Measurements from ENCODE around the gene NTS. TPM values are rescaled to one million over a fixed set of nuclear protein-coding genes. Genes with fewer than 3 reads are reported as not detected.

NTS gene
- total RNA-seq, 1 donor from 2014 or later: 2.5 TPM

DNA sequence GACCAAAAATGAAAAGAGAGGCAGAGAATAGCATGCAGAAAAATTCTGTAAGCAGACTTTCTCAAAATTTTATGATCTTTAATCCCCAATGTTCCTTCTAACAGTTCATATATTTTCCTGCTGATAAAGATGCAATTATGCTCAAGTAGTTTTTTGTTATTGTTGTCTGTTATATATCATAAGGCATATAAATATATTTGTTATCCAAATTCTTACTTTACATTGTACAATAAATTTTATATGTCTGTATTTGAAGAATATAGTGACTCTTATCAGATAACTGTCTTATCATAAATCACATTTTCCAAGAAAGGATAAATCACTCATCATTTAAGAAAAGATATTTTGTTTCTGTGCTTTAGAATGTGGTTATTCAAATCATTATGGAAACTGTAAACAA lies 40.5 kb upstream of the NTS start:
- Histone ChIP-seq H3K27ac (no peak overlapping the region), H3K27me3 (no peaks in the 10 kb centered on the region), H3K9me3 (no peaks in the 10 kb centered on the region), H3K4me1 (peaks cover 20% of the 10 kb centered on the region), H3K36me3 (no peaks in the 10 kb centered on the region), H3K4me3 (peak overlapping the region in 1 of 2 donors; percentile 4)
- no peak for DNase-seq (ENCODE audit: extremely low spot score in 2 of 2)
- intact Hi-C loops (cut with DNase I): no loop called here
- no peak for TF ChIP-seq POLR2A (IDR thresholded peaks at IDR 0.05)
- TF ChIP-seq POLR2AphosphoS5 (IDR thresholded peaks at IDR 0.05; ENCODE audit: insufficient read depth in 1 of 2, low read depth in 1 of 2): no peak
- TF ChIP-seq, protein P1, sequence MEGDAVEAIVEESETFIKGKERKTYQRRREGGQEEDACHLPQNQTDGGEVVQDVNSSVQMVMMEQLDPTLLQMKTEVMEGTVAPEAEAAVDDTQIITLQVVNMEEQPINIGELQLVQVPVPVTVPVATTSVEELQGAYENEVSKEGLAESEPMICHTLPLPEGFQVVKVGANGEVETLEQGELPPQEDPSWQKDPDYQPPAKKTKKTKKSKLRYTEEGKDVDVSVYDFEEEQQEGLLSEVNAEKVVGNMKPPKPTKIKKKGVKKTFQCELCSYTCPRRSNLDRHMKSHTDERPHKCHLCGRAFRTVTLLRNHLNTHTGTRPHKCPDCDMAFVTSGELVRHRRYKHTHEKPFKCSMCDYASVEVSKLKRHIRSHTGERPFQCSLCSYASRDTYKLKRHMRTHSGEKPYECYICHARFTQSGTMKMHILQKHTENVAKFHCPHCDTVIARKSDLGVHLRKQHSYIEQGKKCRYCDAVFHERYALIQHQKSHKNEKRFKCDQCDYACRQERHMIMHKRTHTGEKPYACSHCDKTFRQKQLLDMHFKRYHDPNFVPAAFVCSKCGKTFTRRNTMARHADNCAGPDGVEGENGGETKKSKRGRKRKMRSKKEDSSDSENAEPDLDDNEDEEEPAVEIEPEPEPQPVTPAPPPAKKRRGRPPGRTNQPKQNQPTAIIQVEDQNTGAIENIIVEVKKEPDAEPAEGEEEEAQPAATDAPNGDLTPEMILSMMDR (IDR thresholded peaks at IDR 0.05): no peak

DNA sequence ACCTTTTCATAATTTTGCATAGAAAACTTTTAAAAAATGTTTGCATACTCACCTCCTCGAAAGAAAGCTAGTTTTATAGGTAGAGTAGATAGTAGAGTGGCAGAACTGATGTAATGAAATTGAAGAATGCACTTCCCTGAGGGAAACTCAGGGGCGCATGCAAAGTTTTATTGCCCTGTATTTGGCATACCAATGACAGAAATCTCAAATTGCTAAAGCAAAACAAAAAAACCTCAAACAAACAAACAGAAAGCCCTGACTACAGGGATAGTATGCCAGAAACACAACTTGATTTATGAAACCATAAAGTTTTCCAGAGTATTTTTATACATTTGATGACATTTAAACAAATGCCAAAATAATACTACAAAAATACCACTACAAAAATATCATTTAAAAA lies 39.7 kb upstream of the NTS start:
- DNase-seq (ENCODE audit: extremely low spot score in 2 of 2): no peak
- Histone ChIP-seq H3K27me3 (no peaks in the 10 kb centered on the region), H3K27ac (peak overlapping the region; percentile 82), H3K9me3 (no peaks in the 10 kb centered on the region), H3K4me1 (peaks cover 20% of the 10 kb centered on the region), H3K4me3 (peak overlapping the region in 1 of 2 donors; percentile 53), H3K36me3 (no peaks in the 10 kb centered on the region)
- intact Hi-C loops (cut with DNase I): no loop called here
- no peak for TF ChIP-seq POLR2A (IDR thresholded peaks at IDR 0.05)
- no peak for TF ChIP-seq POLR2AphosphoS5 (IDR thresholded peaks at IDR 0.05; ENCODE audit: insufficient read depth in 1 of 2, low read depth in 1 of 2)

DNA sequence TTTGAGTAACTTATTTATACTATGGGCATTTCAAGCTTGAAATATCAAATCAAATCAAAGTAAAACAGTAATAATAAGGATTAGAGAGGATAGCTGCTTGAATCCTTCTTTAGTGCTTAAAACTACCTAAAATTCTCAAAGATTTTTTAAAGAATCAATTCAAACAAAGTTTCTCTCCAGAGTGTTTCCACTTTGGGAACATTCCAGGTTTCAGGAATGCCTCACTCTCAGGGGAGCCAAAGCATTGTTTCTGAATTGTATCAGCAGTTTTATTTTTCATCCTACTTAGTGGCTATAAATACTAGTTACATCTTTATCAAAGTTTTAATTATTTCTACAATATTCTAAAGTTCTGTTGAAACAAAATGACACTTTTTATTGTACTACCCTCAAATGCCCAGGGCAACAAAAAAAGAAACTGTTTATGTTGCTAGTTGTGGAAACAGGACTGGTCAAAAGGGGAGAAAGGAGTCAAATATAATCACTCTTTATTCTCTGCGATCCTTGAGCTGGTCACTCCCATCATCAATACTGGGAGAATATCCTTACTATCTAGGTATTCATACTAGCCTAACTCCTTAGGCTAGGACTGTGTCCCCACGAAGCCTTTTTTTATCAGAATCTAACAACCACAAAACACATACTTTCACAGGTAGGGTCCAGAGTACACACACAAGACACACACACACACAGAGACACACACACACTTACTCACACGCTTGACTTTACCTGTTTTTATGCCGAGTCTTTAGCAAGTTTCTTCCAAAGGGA lies 38.5 kb upstream of the NTS start:
- no peaks in the 10 kb centered on the region for H3K27me3 ChIP-seq
- DNase-seq (ENCODE audit: extremely low spot score in 2 of 2): no peak
- H3K4me1 ChIP-seq: peaks cover 20% of the 10 kb centered on the region
- H3K27ac ChIP-seq: peak overlapping the region; percentile 82
- intact Hi-C loops (cut with DNase I): no loop called here
- peak overlapping the region; percentile 45 to 53 for H3K4me3 ChIP-seq
- no peaks in the 10 kb centered on the region for H3K36me3 ChIP-seq
- no peaks in the 10 kb centered on the region for H3K9me3 ChIP-seq
- TF ChIP-seq, protein P1 (IDR thresholded peaks at IDR 0.05): no peak
- no peak for TF ChIP-seq POLR2AphosphoS5 (IDR thresholded peaks at IDR 0.05; ENCODE audit: insufficient read depth in 1 of 2, low read depth in 1 of 2)
- TF ChIP-seq POLR2A (IDR thresholded peaks at IDR 0.05): no peak

DNA sequence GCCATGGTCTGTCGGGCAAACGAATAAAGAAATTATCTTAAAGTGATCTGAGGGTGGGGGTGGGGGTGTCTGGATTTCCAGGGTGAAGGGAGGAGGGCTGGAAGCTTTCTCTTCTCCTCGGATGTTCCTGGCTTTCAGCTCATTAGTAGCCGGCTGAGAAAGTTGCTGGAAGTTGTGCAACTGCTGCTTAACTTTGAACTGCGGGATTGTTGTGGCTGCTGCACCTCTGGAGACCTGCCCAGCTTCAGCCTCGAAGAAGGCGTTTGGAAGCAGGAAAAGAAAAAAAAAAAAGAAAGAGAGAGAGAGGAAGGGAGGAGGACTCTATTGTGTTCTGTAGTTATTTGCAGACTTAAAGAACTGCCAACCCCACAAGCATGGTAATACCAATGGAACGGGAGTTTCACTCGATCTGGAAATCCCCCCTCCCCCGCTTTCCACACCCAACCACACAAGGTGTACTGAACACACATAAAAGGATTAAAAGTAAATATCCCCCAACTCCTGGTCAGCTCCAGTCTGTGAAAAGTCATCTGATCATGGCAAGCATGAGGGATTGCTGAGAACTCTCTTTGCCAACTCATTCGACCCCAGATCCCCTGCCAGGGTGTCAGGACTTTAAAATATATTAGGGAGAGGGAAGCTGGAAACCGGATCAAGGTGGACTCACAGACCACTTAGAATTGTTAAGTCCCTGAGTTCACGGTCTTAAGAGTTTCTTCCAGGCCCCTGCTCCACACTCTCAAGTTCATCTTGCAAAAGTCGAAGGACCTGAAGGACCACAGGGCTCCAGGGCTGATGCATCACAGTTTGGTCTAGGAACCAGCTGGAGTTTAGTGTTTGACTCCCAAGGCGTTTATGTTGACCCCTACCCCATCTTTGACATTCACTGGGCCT lies 37.7 kb upstream of the NTS start, which contains the start of gene RASSF9:
Gene RASSF9 (minus strand): TSS at position 213 of the 894 bp plus-strand sequence. CDS start 208 bp downstream, at position 5.
- intact Hi-C loops (cut with DNase I): no loop called here
- TF ChIP-seq, protein P1 (IDR thresholded peaks at IDR 0.05): no peak
- TF ChIP-seq POLR2A (IDR thresholded peaks at IDR 0.05) (no peak), POLR2AphosphoS5 (IDR thresholded peaks at IDR 0.05; ENCODE audit: insufficient read depth in 1 of 2, low read depth in 1 of 2) (peak in 1 of 2 donors; percentile 13)
- no peak for DNase-seq (ENCODE audit: extremely low spot score in 2 of 2)
- H3K27ac ChIP-seq: peak within 1 kb of the TSS; percentile 82
- peak within 1 kb of the TSS; percentile 45 to 53 for H3K4me3 ChIP-seq
- H3K36me3 ChIP-seq: no peaks in the 10 kb centered on the region
- no peaks in the 10 kb centered on the region for H3K27me3 ChIP-seq
- peaks cover 20% of the 10 kb centered on the region for H3K4me1 ChIP-seq
- no peaks in the 10 kb centered on the region for H3K9me3 ChIP-seq

DNA sequence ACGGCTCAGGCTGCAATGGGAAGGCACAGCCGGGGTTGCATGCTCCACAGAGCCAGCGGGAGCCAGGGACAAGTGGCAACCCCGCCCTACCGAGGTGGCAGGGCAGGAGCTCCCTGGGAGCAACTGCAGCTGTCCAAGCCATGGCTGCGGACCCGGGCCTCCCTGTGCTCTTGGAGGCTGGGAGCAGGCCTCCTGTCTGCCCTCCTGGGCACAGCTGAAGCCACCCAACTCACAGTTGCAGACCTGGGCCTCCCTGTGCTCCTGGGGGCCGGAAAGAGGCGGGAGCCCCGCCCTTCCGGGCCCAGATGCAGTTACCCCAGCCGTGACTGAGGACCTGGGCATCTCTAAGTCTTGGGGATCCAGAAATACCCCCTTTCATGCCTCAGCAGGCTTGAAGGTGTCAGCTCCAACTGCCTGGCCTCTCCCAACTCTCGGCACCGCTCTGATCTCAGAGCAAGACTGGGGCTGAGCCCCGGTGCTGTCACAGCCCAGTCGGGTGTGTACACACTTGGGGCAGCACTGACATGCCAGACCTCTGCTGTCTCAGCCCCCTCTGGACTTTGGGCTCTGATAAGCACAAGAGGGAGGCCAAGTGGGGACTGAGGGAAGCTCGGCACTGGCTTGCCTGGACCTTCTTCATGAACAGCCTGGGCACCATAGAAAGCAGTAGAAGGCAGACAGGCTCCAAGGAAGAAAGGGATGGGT lies 30.3 kb upstream of the NTS start:
- no peaks in the 10 kb centered on the region for H3K27me3 ChIP-seq
- intact Hi-C loops (cut with DNase I): no loop called here
- H3K36me3 ChIP-seq: no peaks in the 10 kb centered on the region
- H3K27ac ChIP-seq: no peak overlapping the region
- no peak for TF ChIP-seq POLR2AphosphoS5 (IDR thresholded peaks at IDR 0.05; ENCODE audit: insufficient read depth in 1 of 2, low read depth in 1 of 2)
- no peak for DNase-seq (ENCODE audit: extremely low spot score in 2 of 2)
- H3K9me3 ChIP-seq: no peaks in the 10 kb centered on the region
- H3K4me1 ChIP-seq: no peaks in the 10 kb centered on the region
- no peak overlapping the region for H3K4me3 ChIP-seq

All from vagina (tissue), 2 donors.